PC-3 (cell line): ENCODE data around the gene PLA2G15. TPM values are rescaled to one million over a fixed set of nuclear protein-coding genes. Genes with fewer than 3 reads are reported as not detected.
A peak's percentile ranks its signal among the peaks of the same experiment; 100 is the strongest.

ENCODE experiments used
- ATAC-seq: fragments of 200-7000 bp; cut with Tn5 transposase; 2 replicates; pipeline ENCODE4 v1.9.1; 2020; ENCODE audit warnings: mild to moderate bottlenecking, moderate library complexity
- BruUV-seq: library from RNA; stranded (reverse); fragments of 400-500 nt; replicated peaks from 2 replicates; lab custom pipeline; 2021; lab: Mats Ljungman, UMichigan
- CTCF ChIA-PET: fragments of 300-600 bp; sonication (Branson Sonifier 250); formaldehyde crosslinking; loops from one replicate; lab custom pipeline; 2022; ENCODE audit warnings: antibody characterized with exemption; lab: Charles Lee
- POLR2A ChIA-PET: fragments of 300-600 bp; sonication (Branson Sonifier 250); formaldehyde crosslinking; loops from one replicate; lab custom pipeline; 2022; ENCODE audit warnings: antibody characterized with exemption; ENCODE audit not compliant: unreplicated experiment; lab: Charles Lee
- DNase-seq: peaks from one replicate; pipeline ENCODE4 v3.0.0-alpha.2; 2015
- H2AFZ ChIP-seq: fragments of 300-600 bp; sonication (generic); 2 replicates; pipeline ENCODE4 v1.6.0; 2016; ENCODE audit warnings: antibody characterized with exemption, low read length
- H3F3A ChIP-seq: fragments of 300-600 bp; sonication (generic); one replicate; pipeline ENCODE4 v1.6.0; 2017; ENCODE audit warnings: antibody characterized with exemption, low read length, control low read depth, mild to moderate bottlenecking; ENCODE audit not compliant: unreplicated experiment
- H3K27ac ChIP-seq: fragments of 300-600 bp; sonication (generic); 2 replicates; pipeline ENCODE4 v1.5.1; 2016; ENCODE audit warnings: mild to moderate bottlenecking, low read length
- H3K27me3 ChIP-seq: fragments of 300-600 bp; sonication (generic); 2 replicates; pipeline ENCODE4 v1.6.1; 2016; ENCODE audit warnings: low read length, mixed read lengths
- H3K36me3 ChIP-seq: fragments of 300-600 bp; sonication (generic); 2 replicates; pipeline ENCODE4 v1.6.1; 2016; ENCODE audit warnings: low read depth, mixed run types, low read length, mixed read lengths
- H3K4me1 ChIP-seq: fragments of 300-600 bp; sonication (generic); 2 replicates; pipeline ENCODE4 v1.5.1; 2016; ENCODE audit warnings: low read length; ENCODE audit not compliant: insufficient read depth
- H3K4me2 ChIP-seq: fragments of 300-600 bp; sonication (generic); 2 replicates; pipeline ENCODE4 v1.6.0; 2016; ENCODE audit warnings: low read length
- H3K4me3 ChIP-seq: fragments of 300-600 bp; sonication (generic); 2 replicates; pipeline ENCODE4 v1.5.1; 2016; ENCODE audit warnings: mild to moderate bottlenecking, low read length, mixed read lengths
- H3K79me2 ChIP-seq: fragments of 300-600 bp; sonication (generic); 2 replicates; pipeline ENCODE4 v1.6.1; 2017; ENCODE audit warnings: low read length, mixed read lengths
- H3K9ac ChIP-seq: fragments of 300-600 bp; sonication (generic); 2 replicates; pipeline ENCODE4 v1.6.0; 2016; ENCODE audit warnings: mild to moderate bottlenecking, low read length
- H3K9me2 ChIP-seq: fragments of 300-600 bp; sonication (generic); replicated peaks from 2 replicates; pipeline ENCODE4 v1.6.1; 2016; ENCODE audit warnings: mixed run types, low read length, mixed read lengths
- H3K9me3 ChIP-seq: fragments of 300-600 bp; sonication (generic); 2 replicates; pipeline ENCODE4 v1.6.1; 2016; ENCODE audit warnings: low read length, mixed read lengths
- H4K20me1 ChIP-seq: fragments of 300-600 bp; sonication (generic); 2 replicates; pipeline ENCODE4 v1.6.1; 2016; ENCODE audit warnings: low read length, mixed read lengths
- CTCF ChIP-seq: fragments of 300-600 bp; sonication (generic); conservative IDR thresholded peaks from 2 replicates; pipeline ENCODE4 v1.5.1; 2017; ENCODE audit warnings: antibody characterized with exemption, low read depth, mild to moderate bottlenecking, low read length
- EZH2 ChIP-seq: fragments of 300-600 bp; sonication (generic); IDR thresholded peaks from one replicate; pipeline ENCODE4 v1.6.1; 2017; ENCODE audit warnings: antibody characterized with exemption, mild to moderate bottlenecking, low read length; ENCODE audit not compliant: unreplicated experiment
- EZH2phosphoT487 ChIP-seq: fragments of 300-600 bp; sonication (generic); IDR thresholded peaks from 2 replicates; pipeline ENCODE4 v1.6.1; 2018; ENCODE audit warnings: mild to moderate bottlenecking, antibody characterized with exemption, low read length, borderline replicate concordance
- intact Hi-C: fragments of 100-400 bp; cut with micrococcal nuclease; formaldehyde crosslinking; loops from 2 replicates; pipeline ENCODE4 v1.9.0; 2023
- total RNA-seq: library from RNA; depleted of rRNA; stranded (reverse); fragments of >200 nt; gene quantifications from 2 replicates; pipeline ENCODE4 v1.2.3, GENCODE V29; 2014

The PLA2G15 gene
- total RNA-seq, 1 experiment from 2014 or later: 16.4 TPM

DNA sequence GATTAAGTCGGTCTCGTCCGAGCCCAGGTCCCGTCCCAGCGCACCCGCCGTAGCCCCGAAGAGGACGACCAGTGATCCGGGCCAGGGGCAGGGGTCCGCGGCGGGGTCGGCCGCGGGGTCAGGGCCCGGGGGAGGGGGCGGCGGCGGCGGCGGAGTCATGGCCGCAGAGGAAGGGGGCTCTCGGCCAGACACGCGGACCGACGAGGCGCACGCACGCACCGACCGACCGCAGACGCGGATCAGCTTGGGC, 9.4 kb upstream of the PLA2G15 start, which contains the start of gene ESRP2:
Gene ESRP2 (minus strand): TSS at position 241 of the 250 bp plus-strand sequence. CDS start 82 bp downstream, at position 159.
- Histone ChIP-seq H3K27ac (peak within 1 kb of the TSS; percentile 93), H3K36me3 (peaks cover 13% of the 10 kb centered on the region; the same call in 1 of the 2 replicates), H2AFZ (peak within 1 kb of the TSS; percentile 70), H3K9ac (peak within 1 kb of the TSS; percentile 90), H3K4me1 (peaks cover 28% of the 10 kb centered on the region), H3K9me2 (no peaks in the 10 kb centered on the region), H3K4me3 (peak within 1 kb of the TSS; percentile 85), H3F3A (no peaks in the 10 kb centered on the region), H3K9me3 (no peaks in the 10 kb centered on the region), H3K79me2 (peaks cover 48% of the 10 kb centered on the region), H3K27me3 (no peaks in the 10 kb centered on the region), H3K4me2 (peak within 1 kb of the TSS; percentile 97), H4K20me1 (peaks cover 9% of the 10 kb centered on the region)
- ChIA-PET POLR2A (no interaction called here), CTCF (no interaction called here)
- ATAC-seq (no peak), DNase-seq (no peak)
- no peak for TF ChIP-seq EZH2
- no peak for TF ChIP-seq CTCF
- no peak for TF ChIP-seq EZH2phosphoT487
- intact Hi-C loops: loop anchor here (5.0 kb wide), 1 partner anchor 149 kb away; the partner anchor contains the start of gene NFATC3
- no TSS peak for BruUV-seq

- Histone ChIP-seq H4K20me1 (peaks cover 9% of the 10 kb centered on the region), H3K27me3 (no peaks in the 10 kb centered on the region), H3K4me1 (peaks cover 28% of the 10 kb centered on the region), H3K4me3 (peak overlapping the region; percentile 85), H3K27ac (peak overlapping the region; percentile 93), H3K9me3 (no peaks in the 10 kb centered on the region), H3K4me2 (peak overlapping the region; percentile 97), H3K9me2 (no peaks in the 10 kb centered on the region), H2AFZ (peak overlapping the region; percentile 69), H3F3A (no peaks in the 10 kb centered on the region), H3K79me2 (peaks cover 48% of the 10 kb centered on the region), H3K9ac (peak overlapping the region; percentile 90), H3K36me3 (peaks cover 13% of the 10 kb centered on the region; the same call in 1 of the 2 replicates)
- CTCF ChIA-PET: no interaction called here
- POLR2A ChIA-PET: interaction anchor here (0.7 kb wide), 1 partner anchor 755 kb away, joined by 3 read pairs; no protein-coding TSS in a partner anchor
- DNase-seq (peak; percentile 88), ATAC-seq (peak; percentile 21)
- TF ChIP-seq EZH2phosphoT487: peak; percentile 73
- no peak for TF ChIP-seq CTCF
- TSS peak; percentile 51 for BruUV-seq
- intact Hi-C loops: loop anchor here (5.0 kb wide), 1 partner anchor 149 kb away; the partner anchor contains the start of gene NFATC3
These were observed 8.9 kb upstream of the PLA2G15 start for GRCh38 chr16:68236137-68236825.
